Measurements from ENCODE around the gene TBX1.

- TF ChIP-seq, protein P1, sequence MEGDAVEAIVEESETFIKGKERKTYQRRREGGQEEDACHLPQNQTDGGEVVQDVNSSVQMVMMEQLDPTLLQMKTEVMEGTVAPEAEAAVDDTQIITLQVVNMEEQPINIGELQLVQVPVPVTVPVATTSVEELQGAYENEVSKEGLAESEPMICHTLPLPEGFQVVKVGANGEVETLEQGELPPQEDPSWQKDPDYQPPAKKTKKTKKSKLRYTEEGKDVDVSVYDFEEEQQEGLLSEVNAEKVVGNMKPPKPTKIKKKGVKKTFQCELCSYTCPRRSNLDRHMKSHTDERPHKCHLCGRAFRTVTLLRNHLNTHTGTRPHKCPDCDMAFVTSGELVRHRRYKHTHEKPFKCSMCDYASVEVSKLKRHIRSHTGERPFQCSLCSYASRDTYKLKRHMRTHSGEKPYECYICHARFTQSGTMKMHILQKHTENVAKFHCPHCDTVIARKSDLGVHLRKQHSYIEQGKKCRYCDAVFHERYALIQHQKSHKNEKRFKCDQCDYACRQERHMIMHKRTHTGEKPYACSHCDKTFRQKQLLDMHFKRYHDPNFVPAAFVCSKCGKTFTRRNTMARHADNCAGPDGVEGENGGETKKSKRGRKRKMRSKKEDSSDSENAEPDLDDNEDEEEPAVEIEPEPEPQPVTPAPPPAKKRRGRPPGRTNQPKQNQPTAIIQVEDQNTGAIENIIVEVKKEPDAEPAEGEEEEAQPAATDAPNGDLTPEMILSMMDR (IDR thresholded peaks at IDR 0.05): no peak
- TF ChIP-seq ZFX (IDR thresholded peaks at IDR 0.05; ENCODE audit: borderline replicate concordance): no peak
These were observed 4.3 kb downstream of the TBX1 start for GRCh38 chr22:19764636-19765476.

All from 22Rv1 (cell line).